NB4 (cell line): ENCODE measurements around the gene MAPK11.

Experiments used
- CTCF ChIP-seq: IDR thresholded peaks from one replicate; pipeline ENCODE4 v1.5.1; 2012; ENCODE audit warnings: low read depth, low read length
- MYC ChIP-seq: IDR thresholded peaks from 2 replicates; pipeline ENCODE4 v1.6.1; 2011; ENCODE audit warnings: low read depth, low read length
- POLR2A ChIP-seq: IDR thresholded peaks from 2 replicates; pipeline ENCODE4 v1.6.1; 2011; ENCODE audit warnings: mild to moderate bottlenecking; ENCODE audit not compliant: insufficient read length; ENCODE audit errors: extremely low read depth

GRCh38 chr22:50303515-50303847, 33.3 kb upstream of the MAPK11 start:
- no peak for TF ChIP-seq CTCF
- no peak for TF ChIP-seq POLR2A
- TF ChIP-seq MYC, result no peak
